ENCODE results near the gene SLC20A1.

Gene SLC20A1

GRCh38 chr2:112623913-112624777 lies 21.6 kb upstream of the SLC20A1 start:
- DNase-seq (ENCODE audit: extremely low read depth in 1 of 2, low read depth in 1 of 2), result peak; percentile 55 to 66

GRCh38 chr2:112625474-112626114 lies 20.1 kb upstream of the SLC20A1 start:
- DNase-seq (ENCODE audit: extremely low read depth in 1 of 2, low read depth in 1 of 2), result no peak

GRCh38 chr2:112626604-112627059 lies 19.1 kb upstream of the SLC20A1 start:
- DNase-seq (ENCODE audit: extremely low read depth in 1 of 2, low read depth in 1 of 2), result peak in 1 of 2 donors; percentile 38

- no peak for DNase-seq (ENCODE audit: extremely low read depth in 1 of 2, low read depth in 1 of 2)
Observed at GRCh38 chr2:112627060-112628040, 18.4 kb upstream of the SLC20A1 start.

- DNase-seq (ENCODE audit: extremely low read depth in 1 of 2, low read depth in 1 of 2), result no peak
Observed at GRCh38 chr2:112629224-112629623, 16.5 kb upstream of the SLC20A1 start.

GRCh38 chr2:112629823-112630222 lies 15.9 kb upstream of the SLC20A1 start:
- no peak for DNase-seq (ENCODE audit: extremely low read depth in 1 of 2, low read depth in 1 of 2)

GRCh38 chr2:112630268-112630667 lies 15.5 kb upstream of the SLC20A1 start:
- no peak for DNase-seq (ENCODE audit: extremely low read depth in 1 of 2, low read depth in 1 of 2)

GRCh38 chr2:112633708-112634107 lies 12.0 kb upstream of the SLC20A1 start:
- DNase-seq (ENCODE audit: extremely low read depth in 1 of 2, low read depth in 1 of 2), result no peak

- DNase-seq (ENCODE audit: extremely low read depth in 1 of 2, low read depth in 1 of 2), result no peak
Observed at GRCh38 chr2:112634153-112634873, 11.4 kb upstream of the SLC20A1 start.

- DNase-seq (ENCODE audit: extremely low read depth in 1 of 2, low read depth in 1 of 2), result no peak
Observed at GRCh38 chr2:112634874-112635157, 10.9 kb upstream of the SLC20A1 start.

GRCh38 chr2:112636605-112637288 lies 9.0 kb upstream of the SLC20A1 start:
- no peak for DNase-seq (ENCODE audit: extremely low read depth in 1 of 2, low read depth in 1 of 2)

GRCh38 chr2:112637289-112637660 lies 8.5 kb upstream of the SLC20A1 start:
- no peak for DNase-seq (ENCODE audit: extremely low read depth in 1 of 2, low read depth in 1 of 2)

- DNase-seq (ENCODE audit: extremely low read depth in 1 of 2, low read depth in 1 of 2), result no peak
Observed at GRCh38 chr2:112639936-112640335, 5.8 kb upstream of the SLC20A1 start.

GRCh38 chr2:112640467-112640799 lies 5.3 kb upstream of the SLC20A1 start:
- no peak for DNase-seq (ENCODE audit: extremely low read depth in 1 of 2, low read depth in 1 of 2)

GRCh38 chr2:112640800-112641675 lies 4.7 kb upstream of the SLC20A1 start:
- no peak for DNase-seq (ENCODE audit: extremely low read depth in 1 of 2, low read depth in 1 of 2)

- DNase-seq (ENCODE audit: extremely low read depth in 1 of 2, low read depth in 1 of 2), result no peak
Observed at GRCh38 chr2:112641701-112642100, 4.0 kb upstream of the SLC20A1 start.

- no peak for DNase-seq (ENCODE audit: extremely low read depth in 1 of 2, low read depth in 1 of 2)
Observed at GRCh38 chr2:112642561-112642960, 3.2 kb upstream of the SLC20A1 start.

- no peak for DNase-seq (ENCODE audit: extremely low read depth in 1 of 2, low read depth in 1 of 2)
Observed at GRCh38 chr2:112642966-112643365, 2.8 kb upstream of the SLC20A1 start.

GRCh38 chr2:112643488-112643887 lies 2.3 kb upstream of the SLC20A1 start:
- DNase-seq (ENCODE audit: extremely low read depth in 1 of 2, low read depth in 1 of 2), result no peak

All from activated CD8-positive, alpha-beta memory T cell treated with anti-CD3 and anti-CD28 coated beads for 1 hour (primary cell).